Gastroesophageal sphincter (tissue), 4 donors: Measurements from ENCODE around the gene GLP2R. TPM values are rescaled to one million over a fixed set of nuclear protein-coding genes. Genes with fewer than 3 reads are reported as not detected.

ENCODE experiments used
- ATAC-seq: fragments of 150-250 bp; one replicate; pipeline ENCODE4 v1.9.1; 2016; ENCODE audit warnings: mild to moderate bottlenecking, moderate library complexity
- H3K27ac ChIP-seq, 4 donors: fragments of 200-600 bp; sonication (generic) in 3 of 4; 1 replicate in 3 of 4; 2 replicates in 1 of 4; pipeline ENCODE4 v1.5.1; 2016 to 2019
- H3K27me3 ChIP-seq: fragments of 200-600 bp; sonication (generic); one replicate; pipeline ENCODE4 v1.5.1; 2019
- H3K36me3 ChIP-seq, 2 donors: fragments of 200-600 bp; sonication (generic); one replicate each; pipeline ENCODE4 v1.5.1; 2019; ENCODE audit warnings: control low read depth in 1 of 2
- H3K4me1 ChIP-seq, 3 donors: fragments of 200-600 bp; sonication (generic); 1 replicate in 2 of 3; 2 replicates in 1 of 3; pipeline ENCODE4 v1.5.1; 2016 to 2019; ENCODE audit warnings: control low read depth in 2 of 3
- H3K4me3 ChIP-seq, 2 donors: fragments of 200-600 bp; sonication (generic); one replicate each; pipeline ENCODE4 v1.5.1; 2019; ENCODE audit warnings: mild to moderate bottlenecking in 1 of 2, moderate library complexity in 1 of 2
- H3K9me3 ChIP-seq, 3 donors: fragments of 200-600 bp; sonication (generic); one replicate each; pipeline ENCODE4 v1.5.1; 2017 to 2019; ENCODE audit warnings: control low read depth in 2 of 3
- CTCF ChIP-seq, 4 experiments: fragments of 200-600 bp in 2 of 4; fragments of 450-650 bp in 2 of 4; sonication (generic) in 1 of 4; IDR thresholded peaks; one replicate each; pipeline ENCODE4 v1.5.1; 2017 to 2019; ENCODE audit warnings: antibody characterized with exemption in 4 of 4, mild to moderate bottlenecking in 2 of 4, moderate library complexity in 2 of 4
- EP300 ChIP-seq: sonication (generic); formaldehyde crosslinking; IDR thresholded peaks from one replicate; pipeline ENCODE4 v1.6.1; 2017; ENCODE audit warnings: antibody characterized with exemption, mild to moderate bottlenecking
- POLR2A ChIP-seq, 2 donors: fragments of 450-650 bp; IDR thresholded peaks; one replicate each; pipeline ENCODE4 v1.6.1; 2017; ENCODE audit warnings: antibody characterized with exemption in 2 of 2, mild to moderate bottlenecking in 2 of 2, moderate library complexity in 1 of 2
- POLR2AphosphoS5 ChIP-seq: sonication (generic); formaldehyde crosslinking; IDR thresholded peaks from one replicate; pipeline ENCODE4 v1.6.1; 2017; ENCODE audit warnings: antibody characterized with exemption
- WGBS, 2 donors: methylation state at CpG; one replicate each; pipeline ENCODE4 v1.1.5; 2018; ENCODE audit warnings: low coverage in 1 of 2; 5-methylcytosine and 5-hydroxymethylcytosine counted together
- total RNA-seq, 4 donors: library from RNA; depleted of rRNA; stranded (reverse); fragments of >200 nt; gene quantifications; one replicate each; pipeline ENCODE4 v1.1.0, GENCODE V29; 2016

The GLP2R gene
- total RNA-seq, 4 donors from 2014 or later = 7.2 to 14.5 (median 13.8) TPM

GRCh38 chr17:9938764-9939163, 113.0 kb downstream of the GLP2R start:
- Histone ChIP-seq H3K36me3 (peaks cover 0 to 67% of the 10 kb centered on the region in 2 donors), H3K27me3 (no peaks in the 10 kb centered on the region), H3K4me3 (no peak overlapping the region), H3K9me3 (peaks cover 0 to 15% (median 0%) of the 10 kb centered on the region in 3 donors), H3K4me1 (peaks cover 0 to 12% (median 0%) of the 10 kb centered on the region in 3 donors), H3K27ac (no peak overlapping the region)
- 92 to 100% methylated on average over 1 of the region's 1 CpG for WGBS, 2 donors
- TF ChIP-seq EP300 (no peak), CTCF (IDR thresholded peaks at IDR 0.05) (no peak), POLR2AphosphoS5 (no peak), POLR2A (IDR thresholded peaks at IDR 0.05) (no peak)
- ATAC-seq = no peak

- H3K4me1 ChIP-seq = peaks cover 0 to 12% (median 0%) of the 10 kb centered on the region in 3 donors
- ATAC-seq = no peak
- WGBS, 2 donors = 71 to 75% methylated on average over 1 to 2 of the region's 9 CpGs
- no peaks in the 10 kb centered on the region for H3K27me3 ChIP-seq
- TF ChIP-seq EP300 (no peak), POLR2A (IDR thresholded peaks at IDR 0.05) (no peak), POLR2AphosphoS5 (no peak), CTCF (IDR thresholded peaks at IDR 0.05) (no peak)
- H3K9me3 ChIP-seq = peaks cover 0 to 15% (median 0%) of the 10 kb centered on the region in 3 donors
- no peak overlapping the region for H3K27ac ChIP-seq
- peaks cover 0 to 71% of the 10 kb centered on the region in 2 donors for H3K36me3 ChIP-seq
- no peak overlapping the region for H3K4me3 ChIP-seq
These were observed 115.1 kb downstream of the GLP2R start for GRCh38 chr17:9940841-9941240.

- no peak overlapping the region for H3K27ac ChIP-seq
- no peak overlapping the region for H3K4me3 ChIP-seq
- no peaks in the 10 kb centered on the region for H3K27me3 ChIP-seq
- H3K9me3 ChIP-seq = peaks cover 0 to 15% (median 0%) of the 10 kb centered on the region in 3 donors
- peaks cover 0 to 12% (median 0%) of the 10 kb centered on the region in 3 donors for H3K4me1 ChIP-seq
- no peak for ATAC-seq
- WGBS, 2 donors = 78 to 85% methylated on average over 4 to 13 of the region's 13 CpGs
- H3K36me3 ChIP-seq = peaks cover 0 to 76% of the 10 kb centered on the region in 2 donors
- no peak for TF ChIP-seq CTCF (IDR thresholded peaks at IDR 0.05)
- TF ChIP-seq EP300 = no peak
- no peak for TF ChIP-seq POLR2A (IDR thresholded peaks at IDR 0.05)
- TF ChIP-seq POLR2AphosphoS5 = no peak
These were observed 115.6 kb downstream of the GLP2R start for GRCh38 chr17:9941305-9941704.

Other genes with a start within 250 kb of the GLP2R start
- gene CFAP52, start 249.3 kb upstream of the GLP2R start, total RNA-seq = 1 to 10 TPM in 1 of 4 donors, under 1 TPM in 1, not detected in 2; 0.40 to 4.2 TPM
- gene USP43, start 180.4 kb upstream of the GLP2R start, total RNA-seq = under 1 TPM in 2 of 4 donors, not detected in 2; 0.17 to 0.27 TPM
- gene DHRS7C, start 34.3 kb upstream of the GLP2R start, total RNA-seq = not detected
- not detected for gene GSG1L2, start 3.8 kb upstream of the GLP2R start, total RNA-seq
- under 1 TPM in 3 of 4 donors, not detected in 1; 0.27 to 0.81 (median 0.32) TPM for gene RCVRN, start 79.3 kb downstream of the GLP2R start, total RNA-seq